PC-3 (cell line): ENCODE results near the gene MSANTD7.

ENCODE experiments used
- CTCF ChIP-seq: fragments of 300-600 bp; sonication (generic); conservative IDR thresholded peaks from 2 replicates; pipeline ENCODE4 v1.5.1; 2017; ENCODE audit warnings: antibody characterized with exemption, low read depth, mild to moderate bottlenecking, low read length
- EZH2 ChIP-seq: fragments of 300-600 bp; sonication (generic); IDR thresholded peaks from one replicate; pipeline ENCODE4 v1.6.1; 2017; ENCODE audit warnings: antibody characterized with exemption, mild to moderate bottlenecking, low read length; ENCODE audit not compliant: unreplicated experiment
- EZH2phosphoT487 ChIP-seq: fragments of 300-600 bp; sonication (generic); IDR thresholded peaks from 2 replicates; pipeline ENCODE4 v1.6.1; 2018; ENCODE audit warnings: mild to moderate bottlenecking, antibody characterized with exemption, low read length, borderline replicate concordance

- TF ChIP-seq EZH2phosphoT487 = no peak
- TF ChIP-seq EZH2 = no peak
- no peak for TF ChIP-seq CTCF
Measured at GRCh38 chr10:14812271-14812670, 25.8 kb upstream of the MSANTD7 start.
